GM19324 (cell line): ENCODE measurements around the gene CHRNA4.

Experiments used
- ATAC-seq: cut with Tn5 transposase; IDR thresholded peaks from one replicate; pipeline ENCODE4 v1.9.1; 2021; ENCODE audit warnings: mild to moderate bottlenecking, moderate library complexity; ENCODE audit not compliant: unreplicated experiment, low FRiP score

The CHRNA4 gene

GRCh38 chr20:63325554-63326313, 35.4 kb downstream of the CHRNA4 start:
- no peak for ATAC-seq

- ATAC-seq = no peak
Measured at GRCh38 chr20:63325021-63325471, 36.1 kb downstream of the CHRNA4 start.

GRCh38 chr20:63323357-63323981, 37.7 kb downstream of the CHRNA4 start:
- ATAC-seq = no peak

GRCh38 chr20:63322933-63323273, 38.2 kb downstream of the CHRNA4 start:
- no peak for ATAC-seq

GRCh38 chr20:63322146-63322932, 38.8 kb downstream of the CHRNA4 start:
- ATAC-seq = no peak

GRCh38 chr20:63321148-63321831, 39.9 kb downstream of the CHRNA4 start:
- no peak for ATAC-seq

GRCh38 chr20:63320616-63321147, 40.5 kb downstream of the CHRNA4 start:
- ATAC-seq = no peak

GRCh38 chr20:63320041-63320511, 41.1 kb downstream of the CHRNA4 start:
- no peak for ATAC-seq

GRCh38 chr20:63319164-63320040, 41.7 kb downstream of the CHRNA4 start:
- ATAC-seq = no peak

- ATAC-seq = no peak
Measured at GRCh38 chr20:63318391-63319163, 42.6 kb downstream of the CHRNA4 start.

- no peak for ATAC-seq
Measured at GRCh38 chr20:63317601-63318291, 43.4 kb downstream of the CHRNA4 start.

- ATAC-seq = no peak
Measured at GRCh38 chr20:63317061-63317460, 44.1 kb downstream of the CHRNA4 start.

- no peak for ATAC-seq
Measured at GRCh38 chr20:63316502-63316921, 44.6 kb downstream of the CHRNA4 start.

- ATAC-seq = no peak
Measured at GRCh38 chr20:63315731-63316491, 45.2 kb downstream of the CHRNA4 start.

GRCh38 chr20:63315240-63315689, 45.9 kb downstream of the CHRNA4 start:
- no peak for ATAC-seq

GRCh38 chr20:63314566-63315239, 46.4 kb downstream of the CHRNA4 start:
- ATAC-seq = no peak

GRCh38 chr20:63314015-63314471, 47.1 kb downstream of the CHRNA4 start:
- ATAC-seq = no peak
